Superior temporal gyrus (tissue), 1 donor: ENCODE results near the gene HOXB9.

Experiments used
- DNase-seq: peaks from one replicate; pipeline ENCODE4 v3.0.0-alpha.2; 2016; ENCODE audit errors: extremely low spot score

HOXB9 gene

GRCh38 chr17:48639982-48640857 is 14.1 kb upstream of the HOXB9 start:
- no peak for DNase-seq

- DNase-seq, result no peak
Observed at GRCh38 chr17:48639136-48639535, 13.0 kb upstream of the HOXB9 start.

- DNase-seq, result no peak
Observed at GRCh38 chr17:48637323-48638260, 11.4 kb upstream of the HOXB9 start.

GRCh38 chr17:48636177-48637018 is 10.2 kb upstream of the HOXB9 start:
- no peak for DNase-seq

- no peak for DNase-seq
Observed at GRCh38 chr17:48634493-48635208, 8.5 kb upstream of the HOXB9 start.

- no peak for DNase-seq
Observed at GRCh38 chr17:48633266-48633677, 7.1 kb upstream of the HOXB9 start.

- no peak for DNase-seq
Observed at GRCh38 chr17:48632579-48633265, 6.6 kb upstream of the HOXB9 start.

GRCh38 chr17:48631693-48632578 is 5.8 kb upstream of the HOXB9 start:
- no peak for DNase-seq

GRCh38 chr17:48630925-48631692 is 5.0 kb upstream of the HOXB9 start:
- no peak for DNase-seq

- no peak for DNase-seq
Observed at GRCh38 chr17:48630009-48630924, 4.1 kb upstream of the HOXB9 start.

GRCh38 chr17:48629411-48629759 is 3.2 kb upstream of the HOXB9 start:
- no peak for DNase-seq

- no peak for DNase-seq
Observed at GRCh38 chr17:48628649-48629410, 2.7 kb upstream of the HOXB9 start.

GRCh38 chr17:48627623-48628521 is 1.7 kb upstream of the HOXB9 start:
- DNase-seq, result no peak

GRCh38 chr17:48627118-48627597 is 1.0 kb upstream of the HOXB9 start:
- no peak for DNase-seq

GRCh38 chr17:48625495-48626244 is 488 bp downstream of the HOXB9 start:
- no peak for DNase-seq
